ENCODE measurements around the gene JADE3. TPM values are rescaled to one million over a fixed set of nuclear protein-coding genes. Genes with fewer than 3 reads are reported as not detected.
"Not testable (repeated sequence)": the region's sequence is repeated elsewhere in the genome, so short reads cannot be mapped to it uniquely, and the experiment has no call there.

JADE3 gene
- total RNA-seq, 2 experiments from 2014 or later, result 0.51 to 0.74 TPM

GRCh38 chrX:46967547-46967946, 55.3 kb downstream of the JADE3 start:
- no peaks in the 10 kb centered on the region for H3K9me3 Mint-ChIP-seq
- no peak overlapping the region for H3K4me3 Mint-ChIP-seq
- no peaks in the 10 kb centered on the region for H3K27me3 Mint-ChIP-seq
- POLR2A ChIA-PET, result no interaction called here
- peaks cover 2% of the 10 kb centered on the region for H3K4me1 Mint-ChIP-seq (ENCODE audit: low read depth)
- H3K27ac Mint-ChIP-seq, result no peak overlapping the region
- H3K36me3 Mint-ChIP-seq (ENCODE audit: low read depth), result no peaks in the 10 kb centered on the region
- intact Hi-C loops (cut with micrococcal nuclease), result no loop called here
- ATAC-seq (no peak), DNase-seq (peak; percentile 15)
- CTCF ChIA-PET, result no interaction called here
- no peak for TF ChIP-seq CTCF (IDR thresholded peaks at IDR 0.05)

GRCh38 chrX:46977046-46977445, 64.8 kb downstream of the JADE3 start:
- POLR2A ChIA-PET, result not testable (repeated sequence)
- CTCF ChIA-PET, result interaction anchor here (1.6 kb wide), 3 partner anchors 73 to 181 kb away, joined by 3 to 8 read pairs (median 4); no protein-coding TSS in a partner anchor

GRCh38 chrX:46978341-46979291, 66.4 kb downstream of the JADE3 start:
- DNase-seq (peak; percentile 86), ATAC-seq (peak; percentile 77)
- POLR2A ChIA-PET, result no interaction called here
- Mint-ChIP-seq H3K27ac (no peak overlapping the region), H3K9me3 (no peaks in the 10 kb centered on the region), H3K36me3 (ENCODE audit: low read depth) (no peaks in the 10 kb centered on the region), H3K4me1 (ENCODE audit: low read depth) (no peaks in the 10 kb centered on the region), H3K4me3 (no peak overlapping the region), H3K27me3 (no peaks in the 10 kb centered on the region)
- CTCF ChIA-PET, result interaction anchor here (0.8 to 1.6 kb wide), 10 partner anchors 16 to 182 kb away, joined by 3 to 8 read pairs (median 3); no protein-coding TSS in a partner anchor
- peak; percentile 44 for TF ChIP-seq CTCF (IDR thresholded peaks at IDR 0.05)
- intact Hi-C loops (cut with micrococcal nuclease), result no loop called here

More at GRCh38 chrX:46977046-46977445, 64.8 kb downstream of the JADE3 start:
- H3K27ac Mint-ChIP-seq; H3K4me1 Mint-ChIP-seq (ENCODE audit: low read depth); H3K4me3 Mint-ChIP-seq; H3K9me3 Mint-ChIP-seq; DNase-seq; H3K27me3 Mint-ChIP-seq; H3K36me3 Mint-ChIP-seq (ENCODE audit: low read depth); ATAC-seq; intact Hi-C loops (cut with micrococcal nuclease): not testable (repeated sequence)

- no peak for DNase-seq
- ChIA-PET CTCF (no interaction called here), POLR2A (no interaction called here)
- no peaks in the 10 kb centered on the region for H3K36me3 Mint-ChIP-seq (ENCODE audit: low read depth)
- TF ChIP-seq CTCF (IDR thresholded peaks at IDR 0.05), result no peak
- intact Hi-C loops (cut with micrococcal nuclease), result no loop called here
- peaks cover 1% of the 10 kb centered on the region for H3K27me3 Mint-ChIP-seq
- H3K4me1 Mint-ChIP-seq (ENCODE audit: low read depth), result no peaks in the 10 kb centered on the region
- no peak for ATAC-seq
- no peak overlapping the region for H3K4me3 Mint-ChIP-seq
- no peaks in the 10 kb centered on the region for H3K9me3 Mint-ChIP-seq
- H3K27ac Mint-ChIP-seq, result no peak overlapping the region
These were observed 72.5 kb downstream of the JADE3 start for GRCh38 chrX:46984705-46985104.

GRCh38 chrX:46989548-46989947, 77.3 kb downstream of the JADE3 start:
- H3K36me3 Mint-ChIP-seq (ENCODE audit: low read depth), result no peaks in the 10 kb centered on the region
- no peaks in the 10 kb centered on the region for H3K4me1 Mint-ChIP-seq (ENCODE audit: low read depth)
- ChIA-PET CTCF (no interaction called here), POLR2A (no interaction called here)
- H3K27ac Mint-ChIP-seq, result no peak overlapping the region
- DNase-seq, result no peak
- ATAC-seq, result no peak
- no peak overlapping the region for H3K4me3 Mint-ChIP-seq
- no peak for TF ChIP-seq CTCF (IDR thresholded peaks at IDR 0.05)
- intact Hi-C loops (cut with micrococcal nuclease), result no loop called here
- H3K27me3 Mint-ChIP-seq, result peaks cover 1% of the 10 kb centered on the region
- H3K9me3 Mint-ChIP-seq, result peaks cover 2% of the 10 kb centered on the region

Data from activated CD8-positive, alpha-beta T cell treated with anti-CD3 and anti-CD28 coated beads for 36 hours (primary cell).